HG03521 (cell line): ENCODE measurements around the gene EOLA2.
"Not testable (repeated sequence)": the region's sequence is repeated elsewhere in the genome, so short reads cannot be mapped to it uniquely, and the experiment has no call there.

Experiments
- ATAC-seq: cut with Tn5 transposase; IDR thresholded peaks from one replicate; pipeline ENCODE4 v1.9.1; 2021; ENCODE audit warnings: mild to moderate bottlenecking, moderate library complexity; ENCODE audit not compliant: unreplicated experiment

EOLA2 gene

DNA sequence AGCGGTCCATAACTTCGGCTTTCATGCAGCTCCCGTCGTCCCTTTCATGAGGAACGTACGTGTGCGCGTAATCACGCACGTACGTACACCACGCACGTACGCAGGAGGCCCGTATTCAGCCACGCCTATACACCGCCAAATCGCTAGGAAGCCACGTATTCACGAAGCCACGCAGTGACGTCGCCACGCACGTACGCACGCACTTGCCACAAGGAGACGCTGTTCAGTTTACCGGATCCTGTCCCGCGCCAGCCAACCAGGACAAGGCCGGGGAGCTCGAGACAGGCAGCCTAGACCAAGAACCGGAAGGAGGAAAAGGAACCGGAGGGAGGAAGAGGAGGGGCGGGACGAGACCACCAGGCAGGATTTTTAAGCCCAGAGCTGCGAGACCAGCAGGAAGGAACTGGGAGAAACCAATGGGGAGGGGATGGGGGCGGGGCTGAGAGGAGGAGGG lies at the start of gene EOLA2:
Gene EOLA2 (minus strand): TSS at position 65 of the 454 bp plus-strand sequence. CDS start 4,617 bp downstream, outside the sequence.
- peak; percentile 66 for ATAC-seq

DNA sequence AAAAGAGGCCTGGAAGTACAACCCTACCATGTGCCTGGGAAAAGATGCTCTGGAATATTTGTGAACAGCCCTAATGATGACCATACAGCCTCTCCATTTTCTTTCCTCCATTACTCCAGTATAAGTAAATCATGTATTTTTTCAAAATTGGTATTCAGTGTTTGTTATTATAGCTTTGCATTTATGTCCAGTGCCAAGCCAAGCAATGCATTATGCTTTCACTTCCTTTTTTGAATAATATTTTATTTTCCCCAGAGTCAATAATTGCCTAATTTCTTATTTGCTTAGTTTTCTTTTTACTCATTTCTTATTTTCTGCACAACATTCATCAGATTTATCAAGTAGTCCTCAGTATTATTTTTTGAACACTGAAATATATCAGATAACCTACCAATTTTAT lies 49.3 kb upstream of the EOLA2 start:
- ATAC-seq: no peak

DNA sequence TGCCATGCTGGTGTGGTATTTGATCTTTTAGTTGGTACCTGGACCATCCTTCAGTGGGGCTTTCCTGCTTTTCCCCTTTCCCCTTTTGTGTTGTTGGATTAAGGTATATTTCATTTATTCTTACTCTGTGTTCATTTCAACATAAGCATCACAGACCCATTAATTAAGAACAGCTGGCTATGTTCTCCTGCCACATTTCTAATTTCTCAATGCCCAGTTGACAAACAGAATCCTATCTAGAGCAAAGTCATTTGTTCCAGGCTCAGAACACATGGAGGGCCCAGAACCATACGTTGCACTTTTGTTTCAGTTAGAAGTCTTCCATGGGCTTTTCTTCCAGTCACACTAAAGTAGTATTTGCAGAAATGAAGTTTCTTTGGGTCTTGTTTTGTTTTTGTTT lies 46.1 kb upstream of the EOLA2 start:
- ATAC-seq: no peak

DNA sequence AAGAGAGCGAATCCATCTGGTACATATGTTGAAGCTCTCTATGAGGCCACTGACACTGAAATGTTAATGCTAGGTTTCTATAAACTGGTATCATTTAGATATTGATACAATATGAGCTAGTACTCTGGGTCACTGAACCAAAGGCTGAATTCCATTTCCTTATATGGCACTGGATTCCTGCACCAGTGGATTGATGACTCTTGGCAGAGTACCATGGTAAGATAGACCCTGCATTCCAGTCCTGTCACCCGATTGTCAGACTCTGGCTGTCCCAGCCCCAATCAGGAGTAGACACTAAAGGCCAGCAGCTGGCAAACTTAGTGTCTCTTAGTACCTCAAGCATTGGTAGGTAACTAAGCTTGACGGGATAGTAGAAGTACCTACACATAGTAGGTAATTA lies 44.0 kb upstream of the EOLA2 start:
- ATAC-seq: no peak

DNA sequence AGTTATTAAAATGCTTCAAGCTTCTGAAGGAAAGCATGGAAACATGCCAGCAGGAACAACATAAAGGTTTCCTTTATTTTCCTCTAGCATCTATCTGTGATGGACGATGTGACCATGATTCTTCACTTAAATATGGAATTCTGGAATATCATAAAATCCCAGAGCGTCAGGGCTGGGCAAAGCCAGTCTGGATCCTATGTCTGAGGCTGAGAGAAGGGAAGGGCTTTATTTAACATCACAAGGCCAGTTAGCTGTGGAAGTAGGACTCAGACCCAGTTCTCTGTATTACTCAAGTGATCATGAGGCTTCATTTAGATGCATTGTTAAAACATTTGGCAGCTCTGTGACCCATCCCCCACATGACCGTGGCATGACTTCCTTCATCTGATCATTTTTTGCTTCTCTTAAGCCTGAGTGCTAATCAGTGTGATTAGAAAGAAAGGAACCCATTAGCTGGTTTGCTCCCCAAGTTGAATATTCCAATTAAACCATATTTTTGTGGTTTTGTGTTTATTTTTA lies 40.9 kb upstream of the EOLA2 start:
- ATAC-seq: no peak

DNA sequence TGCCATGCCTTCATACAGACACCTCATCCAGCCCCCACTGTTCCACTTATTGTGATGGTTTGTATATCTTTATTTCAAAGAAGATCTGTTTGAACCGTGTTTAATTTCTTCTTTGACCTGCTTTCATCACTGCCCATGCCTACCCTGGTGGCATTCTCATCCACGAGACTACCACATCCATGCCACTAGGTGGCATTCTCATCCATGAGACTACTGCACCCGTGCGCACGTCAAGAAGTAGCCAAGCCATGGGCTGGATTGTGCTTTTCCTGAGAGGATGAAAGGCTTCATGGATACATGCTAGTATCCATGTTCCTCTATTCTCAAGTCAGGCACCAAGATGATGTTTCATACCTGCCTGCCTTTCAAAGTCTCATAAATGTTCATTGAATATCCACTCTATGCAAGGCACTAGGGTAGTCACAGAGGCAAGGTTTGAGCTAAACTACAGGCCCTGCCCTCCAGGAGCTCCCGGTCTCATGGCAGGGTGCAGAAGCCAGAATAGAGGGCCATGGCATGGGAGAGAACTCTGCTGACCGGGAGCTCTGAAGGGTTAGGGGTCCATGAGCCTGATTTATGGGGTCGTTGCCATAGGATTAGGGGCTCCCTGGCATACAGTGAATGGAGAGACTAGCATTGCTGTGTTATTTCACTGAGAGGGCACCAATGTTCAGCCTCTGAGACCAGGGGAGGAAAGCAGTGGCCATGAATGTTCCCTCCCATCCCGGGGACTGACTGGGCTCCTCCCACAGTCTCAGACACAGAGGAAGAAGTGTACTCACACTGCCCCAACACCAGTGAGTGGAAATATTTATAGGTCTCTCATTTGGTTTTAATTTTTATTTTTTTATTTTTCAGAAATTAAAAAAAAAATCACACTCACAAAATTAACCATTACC lies 24.8 kb upstream of the EOLA2 start:
- no peak for ATAC-seq

DNA sequence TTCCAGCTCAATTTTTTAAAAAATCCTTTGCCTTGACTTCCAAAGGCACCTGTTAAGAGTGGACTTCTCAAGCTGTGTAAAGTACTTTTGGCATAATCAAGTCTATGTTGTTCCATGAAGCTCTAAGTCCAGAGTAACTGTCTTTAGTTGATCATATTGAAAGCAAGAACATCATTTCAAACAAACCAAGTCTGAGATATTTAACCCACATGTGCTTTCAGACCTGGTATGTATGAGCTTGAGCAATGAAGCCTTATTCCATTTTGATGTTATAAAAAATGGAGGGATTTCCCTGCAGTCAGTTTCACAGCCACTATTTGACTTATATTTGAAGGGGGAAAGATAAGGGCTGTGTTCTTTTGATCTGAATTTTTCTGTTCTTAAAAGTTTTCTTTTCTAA lies 23.7 kb upstream of the EOLA2 start:
- no peak for ATAC-seq

DNA sequence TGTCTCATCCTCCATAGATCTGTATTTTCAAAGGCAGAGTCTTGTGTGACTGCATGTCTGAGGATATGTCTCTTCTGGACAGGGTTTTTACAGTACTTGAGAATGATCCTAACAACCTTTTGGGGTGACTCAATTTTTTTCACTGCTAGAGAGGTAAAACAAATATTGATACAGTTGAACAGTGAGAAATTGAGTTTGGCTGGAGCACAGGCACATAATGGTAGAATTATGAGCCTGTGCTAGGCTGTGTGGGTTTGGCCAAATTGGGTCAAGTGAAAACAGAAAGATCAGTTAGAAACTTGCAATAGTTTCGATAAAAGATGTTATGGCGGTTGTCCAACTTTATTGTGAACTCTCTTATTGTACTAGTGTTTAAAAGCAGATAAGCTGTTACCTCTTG lies 23.3 kb upstream of the EOLA2 start:
- no peak for ATAC-seq

DNA sequence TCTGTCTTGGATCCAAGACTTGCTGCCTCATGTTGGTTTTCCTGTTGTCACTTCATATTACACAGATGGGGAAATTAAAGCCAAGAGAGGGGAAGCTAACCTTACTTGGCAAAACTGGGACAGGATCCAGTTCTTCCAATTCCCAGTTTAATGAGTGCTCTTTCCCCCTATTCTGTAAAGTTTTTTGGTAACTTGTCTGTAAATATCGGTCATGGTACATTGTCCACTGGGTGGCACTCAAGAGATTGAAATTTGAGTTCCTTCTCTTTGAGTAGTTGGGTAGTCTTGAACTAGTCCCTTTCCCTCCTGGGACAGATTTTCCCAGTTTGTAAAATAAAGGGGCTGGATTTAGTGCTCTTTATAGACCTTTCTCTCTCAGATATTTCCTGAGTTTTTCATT lies 12.4 kb upstream of the EOLA2 start:
- no peak for ATAC-seq

DNA sequence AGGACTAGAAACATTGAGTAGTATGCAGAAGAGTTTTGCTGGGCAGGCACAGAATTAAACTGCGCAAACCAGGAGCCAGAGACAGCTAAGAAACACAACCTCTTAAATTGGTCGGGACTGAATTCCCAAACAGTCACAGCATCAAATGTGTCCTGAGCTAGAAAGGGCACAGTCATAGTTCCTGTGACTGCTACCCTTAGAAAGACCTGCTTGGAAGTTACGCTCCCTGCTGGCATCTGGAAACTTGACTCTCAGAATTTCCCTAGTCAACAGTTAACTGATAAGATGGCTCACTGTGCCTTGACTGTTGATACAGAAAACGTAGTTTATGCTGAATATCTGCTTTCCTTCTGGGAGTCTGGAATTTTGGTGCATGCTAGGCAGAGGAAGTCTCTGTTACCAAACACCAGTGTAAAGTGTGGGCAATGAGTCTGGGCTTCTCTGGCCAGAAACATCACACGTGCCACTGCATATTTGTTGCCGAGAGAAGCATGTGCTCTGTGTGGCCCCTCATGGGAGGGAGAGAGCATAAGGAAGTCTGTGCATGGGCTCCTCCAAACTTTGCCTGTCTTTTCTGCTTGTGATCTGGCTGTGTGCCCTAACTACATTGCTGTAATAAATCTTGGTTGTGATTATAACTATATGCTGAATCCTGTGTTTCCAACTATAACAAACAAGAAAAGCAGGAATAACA lies 11.6 kb upstream of the EOLA2 start:
- no peak for ATAC-seq

DNA sequence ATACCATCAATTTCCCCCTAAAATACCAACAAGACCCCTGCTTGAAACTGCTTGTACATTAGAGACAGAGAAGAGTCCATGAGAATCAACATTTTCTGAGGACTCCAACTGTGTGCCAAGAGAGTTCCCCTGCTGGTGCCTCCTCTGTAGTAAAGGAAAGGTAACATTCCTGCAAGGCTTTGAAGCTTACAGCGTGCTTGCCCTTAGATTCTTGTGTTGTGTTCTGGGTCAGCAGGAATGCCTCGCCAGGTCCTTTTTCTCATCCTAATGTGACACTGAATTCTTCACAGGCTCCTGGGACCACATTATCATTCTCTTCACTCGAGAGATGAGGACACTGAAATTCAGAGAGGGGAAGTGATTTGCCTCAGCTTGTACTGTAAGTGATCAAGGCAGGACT lies 9.7 kb upstream of the EOLA2 start:
- no peak for ATAC-seq

DNA sequence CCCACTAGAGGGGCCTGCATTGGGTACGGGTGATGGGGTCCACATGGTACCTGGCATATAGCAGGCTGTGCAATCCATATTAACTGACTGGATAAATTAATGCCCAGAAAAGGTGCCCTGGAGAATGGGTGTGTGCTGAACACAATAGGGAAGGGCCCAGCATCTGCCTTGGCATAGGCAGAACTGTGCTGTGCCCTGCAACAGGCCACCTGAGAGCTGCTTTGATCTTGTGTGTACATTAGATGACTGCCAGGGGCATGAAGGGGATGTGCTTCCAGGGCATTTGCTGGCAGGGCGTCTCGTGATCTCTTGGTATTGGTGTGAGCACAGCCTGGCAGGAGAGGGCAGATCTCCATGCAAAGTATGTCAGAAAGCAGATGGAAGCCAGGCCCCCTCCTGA lies 8.6 kb upstream of the EOLA2 start:
- not testable (repeated sequence) for ATAC-seq

DNA sequence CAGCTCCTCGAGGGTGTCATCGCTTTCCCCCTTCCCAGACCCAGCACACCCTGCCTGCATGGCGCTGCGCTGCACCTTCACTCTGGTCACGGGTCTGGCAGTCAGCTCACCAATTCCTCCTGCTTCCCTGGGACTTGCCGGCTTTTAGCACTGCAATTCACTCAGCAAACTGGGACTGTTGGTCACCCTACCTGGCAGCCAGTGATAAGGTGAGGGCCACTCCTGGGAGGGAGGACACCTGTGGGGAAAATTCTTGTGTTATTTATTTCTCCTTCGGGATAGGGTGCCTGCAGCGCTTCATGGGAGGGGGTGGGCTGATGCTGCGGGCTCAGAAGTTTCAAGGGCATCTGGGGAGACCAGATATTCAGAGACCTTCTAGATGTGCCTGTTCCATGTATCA lies 7.5 kb upstream of the EOLA2 start:
- not testable (repeated sequence) for ATAC-seq

DNA sequence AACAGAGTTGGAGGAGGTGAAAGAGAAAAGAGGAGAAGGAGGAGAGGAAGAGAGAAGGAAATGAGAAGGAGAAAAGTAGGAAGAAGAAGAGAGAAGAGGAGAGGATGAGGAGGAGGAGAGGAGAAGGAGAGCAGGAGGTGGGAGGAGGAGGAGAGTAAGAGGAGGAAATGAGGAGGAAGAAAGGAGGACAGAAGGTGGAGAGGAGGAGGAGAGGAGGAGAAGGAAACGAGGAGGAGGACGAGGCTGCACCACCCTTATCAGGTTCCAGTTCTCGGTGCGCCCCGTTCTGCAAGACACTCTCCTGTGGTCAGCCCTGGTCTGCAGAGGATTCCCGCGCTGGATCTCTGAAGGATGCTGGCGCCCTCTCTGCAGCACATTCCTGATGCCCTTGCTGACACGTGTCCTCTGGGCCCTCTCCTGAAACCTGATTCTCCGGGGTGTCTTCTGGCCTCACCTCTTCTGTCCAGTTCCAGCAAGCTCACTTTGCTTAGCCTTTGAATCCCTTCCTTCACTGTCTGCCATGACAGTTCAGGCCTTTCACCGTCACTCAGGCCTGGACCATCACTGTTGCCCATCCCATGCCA lies 6.9 kb upstream of the EOLA2 start:
- not testable (repeated sequence) for ATAC-seq

DNA sequence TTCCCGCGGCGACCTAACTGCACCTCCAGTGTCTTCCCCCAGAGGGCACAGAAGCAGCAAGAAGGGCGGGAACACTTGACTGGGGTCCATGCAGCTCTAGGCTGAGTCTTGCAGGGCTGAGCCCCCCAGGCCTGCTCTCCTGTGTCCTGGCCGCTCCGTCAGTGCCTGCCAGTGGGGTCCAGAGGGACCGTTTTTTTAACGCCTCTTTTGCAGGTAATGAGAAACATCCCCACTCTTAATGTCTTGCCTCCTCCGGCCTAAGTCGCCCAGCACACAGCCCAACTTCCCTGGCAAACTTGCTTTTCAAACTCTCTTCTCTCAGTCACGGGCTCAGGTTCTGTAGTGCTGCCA lies 2.4 kb upstream of the EOLA2 start:
- not testable (repeated sequence) for ATAC-seq

DNA sequence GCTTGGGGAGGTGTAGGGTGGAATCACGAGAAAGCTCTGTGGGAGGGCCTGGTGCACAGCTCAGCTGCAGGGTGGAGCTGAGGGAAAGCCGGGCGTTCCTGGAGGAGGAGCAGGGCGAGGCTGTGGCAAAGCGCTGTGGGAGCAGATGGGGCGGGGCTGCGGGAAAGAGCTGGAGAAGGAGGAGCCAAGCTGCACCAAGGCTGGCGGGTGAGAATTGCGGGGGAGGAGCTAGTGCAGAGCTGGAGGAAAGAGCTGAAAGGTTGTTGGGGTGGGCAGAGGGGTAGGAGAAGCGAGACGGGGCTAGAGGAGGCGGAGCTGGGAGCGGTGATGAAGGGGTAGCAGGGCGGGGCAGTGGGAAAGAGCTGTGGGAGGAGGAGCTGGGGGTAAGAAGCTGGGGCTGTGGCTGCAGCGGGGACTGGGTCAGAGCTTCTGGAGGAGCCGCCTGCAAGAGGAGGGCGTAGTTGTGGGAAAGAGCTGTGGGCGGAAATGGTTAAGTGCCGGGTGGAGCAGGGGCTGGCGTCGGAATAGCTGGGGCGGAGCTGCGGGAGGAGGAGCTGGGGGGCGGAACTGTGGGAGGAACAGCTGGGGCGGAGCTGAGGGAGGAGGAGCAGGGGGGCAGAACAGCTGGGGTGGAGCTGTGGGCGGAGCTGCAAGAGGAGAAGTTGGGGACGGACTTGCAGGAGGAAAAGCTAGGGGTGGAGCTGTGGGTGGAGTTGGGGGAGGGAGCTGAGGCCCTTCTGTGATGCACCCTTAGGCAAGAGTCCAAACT lies 1.8 kb upstream of the EOLA2 start:
- ATAC-seq: peak; percentile 35

DNA sequence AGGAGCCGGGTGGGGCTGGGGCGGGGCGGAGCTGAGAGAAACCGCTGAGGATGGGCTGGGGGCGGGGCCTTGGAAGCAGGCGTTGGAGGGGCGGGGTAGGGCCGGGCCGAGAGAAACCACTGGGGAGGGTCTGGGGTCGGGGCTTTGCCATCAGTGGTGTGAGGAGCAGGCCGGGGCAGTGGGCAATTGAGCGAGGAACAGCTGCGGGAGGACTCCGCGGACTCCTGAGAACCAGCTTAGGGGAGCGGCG lies 1.3 kb upstream of the EOLA2 start:
- peak; percentile 8 for ATAC-seq

DNA sequence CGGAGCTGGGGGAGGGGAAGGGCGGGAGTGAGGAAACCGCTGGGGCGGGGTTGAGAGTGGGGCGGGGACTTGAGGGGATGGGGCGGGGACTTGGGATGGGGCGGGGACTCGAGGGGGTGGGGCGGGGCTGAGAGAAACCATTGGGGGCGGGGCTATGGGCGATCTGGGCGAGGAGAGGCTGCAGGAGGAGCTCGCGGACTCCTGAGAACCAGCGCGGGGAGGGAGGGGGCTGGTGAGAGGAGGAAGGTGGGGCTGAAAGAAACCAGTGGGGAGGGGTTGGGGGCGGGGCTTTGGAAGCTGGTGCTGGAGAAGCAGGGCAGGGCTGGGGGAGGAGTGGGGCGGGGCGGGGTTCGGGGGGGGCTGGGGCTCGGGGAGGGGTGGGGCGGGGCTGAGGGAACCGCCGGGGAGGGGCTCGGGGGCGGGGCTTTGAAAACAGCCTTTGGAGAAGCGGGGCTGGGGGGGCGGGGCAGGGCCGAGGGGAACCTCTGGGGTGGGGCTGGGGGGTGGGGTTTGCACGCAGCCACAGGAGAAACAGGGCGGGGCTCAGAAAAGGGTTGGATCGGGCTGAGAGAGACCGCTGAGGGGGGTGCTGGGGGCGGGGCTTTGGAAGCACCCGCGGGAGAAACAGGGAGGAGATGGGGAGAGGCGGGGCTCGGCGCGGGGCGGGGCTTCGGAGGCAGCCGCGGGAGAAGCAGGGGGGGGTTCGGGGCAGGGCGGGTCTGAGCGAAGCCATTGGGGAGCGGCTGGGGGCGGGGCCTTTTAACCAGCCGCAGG lies 777 bp upstream of the EOLA2 start:
- peak; percentile 6 for ATAC-seq

DNA sequence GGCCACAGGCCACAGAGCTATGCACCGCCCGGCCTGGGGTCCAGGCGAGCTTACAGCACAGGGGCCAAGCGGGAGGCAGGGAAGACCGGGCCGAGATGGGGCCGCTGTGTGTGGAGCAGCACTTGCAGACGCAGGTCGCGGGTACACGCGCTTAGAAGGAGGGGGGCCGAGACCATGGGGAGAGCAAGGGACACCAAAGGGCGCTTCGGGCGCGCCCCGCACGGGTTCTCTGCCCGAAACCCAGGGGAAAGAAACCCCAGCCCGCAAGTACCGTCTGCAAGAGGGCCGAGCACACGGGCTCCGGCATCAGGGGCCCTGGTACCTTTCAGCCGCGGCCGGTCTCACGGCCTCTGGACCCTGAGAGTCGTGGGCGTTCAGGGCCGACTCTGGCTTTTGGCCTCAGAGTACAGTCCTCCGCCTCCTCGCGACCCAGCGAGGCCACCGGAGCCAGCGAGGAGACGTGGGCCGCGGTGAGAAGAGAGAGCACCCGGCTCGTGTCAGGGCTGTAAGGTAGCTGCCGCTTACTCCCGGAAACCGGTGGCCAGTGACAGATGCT lies 342 bp downstream of the EOLA2 start:
- no peak for ATAC-seq

DNA sequence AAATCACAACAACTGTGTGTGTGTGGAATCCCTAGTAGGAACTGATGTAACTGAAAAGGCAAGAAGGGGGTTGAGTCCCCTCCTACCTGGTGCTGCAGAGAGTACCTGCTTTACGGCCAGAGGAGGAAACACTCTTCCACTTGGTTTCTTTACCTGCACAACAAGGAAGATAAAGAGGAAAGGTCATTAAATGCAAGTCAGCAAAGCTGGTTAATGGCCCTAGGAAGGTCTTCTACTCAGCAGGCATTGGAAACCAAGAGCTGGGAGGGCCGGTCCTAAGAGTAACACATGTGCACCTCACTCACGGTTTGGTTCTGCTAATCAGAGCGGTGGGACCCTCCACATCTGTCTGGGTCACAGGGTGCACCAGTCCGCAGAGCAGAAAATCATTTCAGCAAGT lies 963 bp downstream of the EOLA2 start:
- not testable (repeated sequence) for ATAC-seq
